Amygdala (tissue), 56 donors: ENCODE results near the gene EIPR1.

Experiments used
- DNase-seq, 56 donors: peaks; one replicate each; lab custom pipeline; 2025; lab: John Stamatoyannopoulos, UW

EIPR1 gene

DNA sequence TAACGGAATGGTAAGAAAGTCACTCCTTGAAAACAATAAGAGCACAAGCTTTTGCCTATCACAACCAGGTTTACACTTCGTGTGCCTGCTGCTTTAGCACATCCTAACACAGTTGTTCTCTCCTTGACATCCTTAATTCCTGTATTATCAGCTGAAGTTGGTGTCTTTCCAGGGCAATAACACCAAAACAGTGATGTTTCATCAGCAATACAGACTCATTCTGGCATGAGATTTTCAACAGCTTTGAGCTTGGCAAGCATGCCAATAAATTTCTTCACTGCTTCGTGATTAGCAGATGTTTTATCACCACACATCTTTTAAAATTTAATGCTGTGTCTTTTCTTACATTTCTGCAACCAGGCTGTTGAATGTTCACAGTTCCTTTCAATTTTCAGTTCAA lies 148.4 kb downstream of the EIPR1 start:
- no peak for DNase-seq

DNA sequence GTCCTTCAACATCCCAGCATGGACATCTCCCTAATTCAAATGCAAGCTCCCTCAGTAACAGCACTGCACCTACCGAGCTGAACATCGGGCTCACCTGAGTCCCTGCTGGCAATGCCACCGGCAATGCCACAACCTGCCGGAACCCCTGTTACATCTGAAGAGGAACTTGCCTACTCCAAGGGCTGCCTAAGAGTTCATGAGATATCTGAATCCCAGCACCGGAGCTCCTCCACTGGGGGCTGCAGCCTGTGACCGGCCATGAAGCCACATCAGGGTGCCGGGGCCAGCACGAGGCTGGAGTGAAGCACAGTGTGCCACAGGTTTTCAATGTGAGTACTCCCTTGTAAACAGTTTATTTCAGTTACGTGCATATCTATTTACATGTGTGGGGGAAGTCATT lies 152.9 kb downstream of the EIPR1 start:
- no peak for DNase-seq

DNA sequence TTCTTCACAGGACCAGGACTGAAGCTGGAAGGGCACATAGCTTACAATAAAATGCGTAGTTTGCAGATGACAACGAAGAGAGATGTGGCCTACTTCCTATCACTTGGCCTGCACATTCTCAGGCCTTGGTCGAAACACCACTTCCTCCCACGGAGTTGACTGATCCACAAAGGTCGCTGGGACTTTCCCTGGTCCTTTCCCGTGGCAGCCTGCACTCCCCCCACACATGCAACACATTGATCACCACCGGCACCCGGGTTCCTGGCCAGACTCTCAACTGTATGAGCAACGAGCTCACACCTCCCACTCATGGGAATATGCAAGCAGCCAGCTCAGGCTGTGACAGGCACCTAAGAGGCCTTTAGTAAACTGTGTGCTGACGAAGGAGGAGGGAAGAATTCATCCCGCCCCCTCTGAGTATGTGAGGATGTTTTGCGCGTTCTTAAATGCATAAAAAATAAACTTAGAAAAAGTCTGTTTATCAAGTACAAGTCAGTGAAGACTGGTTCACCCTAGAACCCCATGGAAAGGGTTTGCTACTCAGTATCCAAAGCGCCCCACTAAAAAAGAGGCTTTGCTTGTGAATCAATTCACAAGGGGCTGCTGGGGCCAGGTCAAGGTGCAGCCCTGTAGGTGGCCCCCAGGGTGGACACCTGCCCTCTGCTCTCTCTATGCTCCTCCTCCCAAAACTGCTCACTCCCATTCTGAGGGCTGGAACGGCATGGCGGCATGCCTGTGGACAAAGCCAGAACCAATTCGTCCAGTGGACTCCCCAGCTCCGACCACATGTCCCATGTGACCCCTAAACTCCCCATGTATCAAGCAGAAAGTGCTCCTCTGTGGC lies 154.3 kb downstream of the EIPR1 start:
- peak in 31 of 56 donors; percentile 4 to 85 (median 40) for DNase-seq

DNA sequence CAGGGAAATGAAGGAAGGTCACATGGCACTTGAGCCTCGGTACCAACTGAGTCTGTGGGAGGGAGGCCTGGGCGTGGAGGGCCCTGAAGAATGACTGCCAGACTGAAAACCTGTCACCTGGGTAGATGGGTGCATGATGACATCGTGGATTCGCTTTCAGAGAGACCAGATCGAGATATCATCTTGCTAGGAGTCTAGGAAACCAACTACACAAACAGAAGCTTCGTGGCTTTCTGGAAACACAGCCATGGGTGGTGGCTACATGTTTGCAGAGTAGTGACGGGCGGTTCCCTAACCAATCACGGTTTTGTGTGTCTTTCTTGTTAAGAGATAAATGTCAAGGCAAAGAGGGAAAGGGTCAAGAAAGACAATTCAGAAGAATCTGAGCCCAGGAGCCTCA lies 155.0 kb downstream of the EIPR1 start:
- peak in 1 of 56 donors; percentile 37 for DNase-seq

DNA sequence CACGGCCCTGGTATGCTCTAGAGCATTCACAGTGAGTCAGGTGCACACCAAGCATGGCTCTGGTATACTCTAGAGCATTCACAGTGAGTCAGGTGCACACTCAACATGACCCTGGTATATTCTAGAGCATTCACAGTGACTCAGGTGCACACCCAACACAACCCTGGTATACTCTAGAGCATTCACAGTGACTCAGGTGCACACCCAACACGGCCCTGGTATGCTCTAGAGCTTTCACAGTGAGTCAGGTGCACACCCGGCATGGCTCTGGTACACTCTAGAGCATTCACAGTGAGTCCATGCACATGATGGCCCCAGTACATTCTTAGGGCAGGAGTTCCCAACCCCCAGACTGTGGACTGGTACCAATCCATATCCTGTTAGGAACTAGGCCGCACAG lies 158.1 kb downstream of the EIPR1 start:
- DNase-seq = no peak

DNA sequence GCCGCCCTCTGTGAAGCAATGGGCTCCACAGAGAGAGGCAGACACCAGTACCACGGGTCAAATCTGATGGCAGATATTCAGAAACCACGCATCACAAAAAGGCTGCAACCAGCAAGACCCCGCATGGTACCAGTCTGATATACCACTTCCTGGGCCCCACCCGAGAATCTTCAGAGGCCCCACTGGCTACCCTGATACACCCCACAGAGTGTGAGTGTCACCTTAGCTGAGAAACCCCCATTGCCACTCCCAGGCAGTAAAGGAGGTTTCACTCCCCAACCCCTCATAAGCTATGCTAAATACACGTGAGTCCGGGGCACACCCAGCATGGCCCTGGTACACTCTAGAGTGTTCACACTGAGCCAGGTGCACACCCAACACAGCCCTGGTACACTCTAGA lies 160.0 kb downstream of the EIPR1 start:
- no peak for DNase-seq

DNA sequence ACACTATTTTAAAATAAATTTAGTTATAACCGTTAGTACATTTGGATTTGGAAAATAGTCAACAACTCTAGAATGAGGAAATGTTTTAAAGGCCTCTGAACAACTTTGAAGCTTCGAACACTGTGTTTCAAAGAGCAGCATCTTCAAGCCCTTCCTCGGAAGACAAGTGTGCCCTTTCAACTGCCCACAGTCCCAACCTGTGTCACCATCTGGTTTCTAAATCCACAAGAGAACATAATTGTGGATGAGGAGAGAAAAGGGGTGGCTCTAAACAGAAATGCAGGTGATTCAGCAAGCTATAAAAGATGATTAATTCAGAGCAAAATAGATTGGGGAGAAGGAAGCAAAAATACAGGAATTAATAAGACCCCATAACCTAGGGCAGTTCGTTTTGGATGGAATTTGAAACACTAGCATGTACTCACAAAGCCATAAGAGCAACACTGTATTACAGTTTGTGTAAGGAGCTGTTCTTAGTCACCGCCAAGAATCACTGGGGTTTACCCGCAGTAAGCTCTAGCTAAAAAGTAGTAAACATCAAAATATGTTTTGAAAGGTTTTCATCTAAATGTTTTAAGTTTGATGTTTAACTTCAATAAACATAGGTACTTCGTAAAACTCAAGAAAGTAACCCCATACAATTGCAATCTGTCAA lies 160.7 kb downstream of the EIPR1 start:
- DNase-seq = no peak

DNA sequence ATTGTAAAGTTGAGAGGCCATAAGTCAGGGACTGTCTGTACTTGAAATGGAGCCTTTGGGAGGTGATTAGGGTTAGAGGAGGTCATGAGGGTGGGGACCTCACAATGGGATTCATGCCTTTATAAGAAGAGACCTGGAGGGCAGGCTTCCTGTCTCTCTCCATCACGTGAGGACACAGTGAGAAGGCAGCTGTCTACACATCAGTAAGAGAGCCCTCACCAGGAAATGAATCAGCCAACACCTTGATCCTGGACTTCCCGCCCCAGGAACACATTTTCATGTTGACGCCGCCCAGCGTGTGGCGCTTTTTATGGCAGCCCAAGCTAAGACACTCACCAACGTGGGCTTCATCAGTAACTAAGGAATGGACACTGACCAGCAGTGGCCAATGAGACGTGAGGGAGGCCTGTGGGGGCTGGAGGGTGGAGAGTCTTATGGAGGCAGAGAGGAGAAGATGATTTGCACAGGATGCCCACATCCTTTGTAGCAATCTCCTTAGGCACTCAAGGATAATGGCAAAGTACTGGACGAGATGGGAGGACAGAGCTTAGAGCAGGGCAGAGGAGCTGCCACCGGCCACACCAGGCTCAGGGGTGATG lies 162.7 kb downstream of the EIPR1 start:
- no peak for DNase-seq

DNA sequence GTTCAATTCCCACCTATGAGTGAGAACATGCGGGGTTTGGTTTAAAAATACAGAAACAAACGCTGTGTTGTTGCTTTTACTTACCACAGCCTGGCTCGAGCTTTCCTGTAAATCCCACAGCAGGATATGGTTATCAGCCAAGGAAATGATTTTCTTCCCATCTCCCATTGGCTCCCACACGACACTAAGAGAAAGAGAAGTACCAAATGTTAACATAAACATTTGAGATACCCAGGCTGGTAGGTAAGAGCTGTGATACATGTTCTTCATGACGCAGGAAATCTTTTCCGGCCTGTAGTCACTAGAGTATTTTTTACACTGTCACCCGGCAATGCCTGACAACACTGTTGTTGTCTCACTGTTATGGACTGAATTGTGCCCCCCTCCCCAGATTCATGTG lies 163.6 kb downstream of the EIPR1 start:
- no peak for DNase-seq

DNA sequence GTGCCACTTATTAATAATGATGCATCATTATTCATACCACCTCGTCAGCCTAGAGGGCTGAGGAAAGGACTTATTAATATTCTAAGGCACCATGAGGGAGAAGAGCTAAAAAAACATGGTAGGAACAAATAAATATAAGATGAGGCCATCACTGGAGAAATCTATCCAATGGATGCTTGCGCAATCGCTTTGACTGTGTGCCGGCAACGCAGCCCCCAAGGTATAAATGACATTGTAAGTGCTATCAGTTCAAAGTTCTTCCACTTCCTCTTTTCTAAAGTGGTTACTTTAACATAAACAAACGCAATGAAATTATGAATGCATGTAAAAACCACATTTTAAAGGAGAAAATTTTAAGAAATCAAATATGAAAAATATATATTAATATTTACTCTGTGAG lies 164.6 kb downstream of the EIPR1 start:
- DNase-seq = no peak

DNA sequence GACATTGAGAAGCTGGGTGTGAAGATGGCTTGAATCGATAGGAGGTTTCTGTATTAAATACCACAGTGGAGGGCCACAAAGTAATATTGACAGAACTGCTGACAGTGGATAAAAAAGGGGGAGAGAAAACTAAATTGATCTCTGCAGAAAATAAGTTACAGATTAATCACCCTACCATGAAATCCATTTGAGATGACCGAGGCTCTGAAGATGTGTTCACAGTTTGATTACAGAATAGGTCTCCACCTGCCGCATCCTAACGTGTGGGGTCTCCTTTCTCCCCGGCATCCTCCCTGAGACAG lies 165.6 kb downstream of the EIPR1 start:
- no peak for DNase-seq

DNA sequence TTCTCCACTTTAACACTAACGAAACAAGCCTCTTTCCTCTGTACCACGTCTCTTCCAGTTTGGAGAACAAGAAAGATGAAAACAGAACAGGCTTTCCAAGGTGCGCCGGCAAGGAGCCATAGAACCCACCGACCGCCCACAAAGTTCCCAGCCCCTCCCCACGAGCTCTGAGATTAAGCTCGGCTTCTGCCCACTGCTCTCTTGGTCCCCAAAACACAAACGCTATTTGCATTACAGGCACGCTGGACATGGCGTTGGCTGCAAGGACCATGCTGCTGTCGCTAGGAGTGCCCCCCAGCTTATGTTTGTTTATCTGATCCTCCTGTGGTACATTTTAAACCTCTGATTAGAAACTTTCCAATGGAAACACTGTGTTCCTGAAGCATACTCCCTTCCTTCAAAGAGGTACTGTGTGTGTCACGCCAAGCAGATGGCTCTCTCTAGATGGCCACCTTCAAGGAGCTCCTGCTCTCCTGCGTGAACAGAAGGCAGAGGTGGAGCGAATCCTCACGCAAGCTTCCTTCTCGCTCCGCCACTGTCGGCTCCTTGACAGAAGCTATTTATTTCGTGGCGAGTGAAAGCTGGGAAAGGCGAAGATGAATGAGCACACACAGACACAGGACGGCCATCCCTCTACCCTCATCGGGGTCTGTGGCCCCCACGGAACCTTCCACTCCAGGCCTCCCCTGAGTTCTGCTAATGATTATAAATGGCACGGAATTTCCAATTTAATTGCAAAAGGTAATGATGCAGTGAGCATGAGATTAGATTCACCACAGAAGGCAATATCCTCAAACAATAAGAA lies 166.2 kb downstream of the EIPR1 start:
- no peak for DNase-seq

DNA sequence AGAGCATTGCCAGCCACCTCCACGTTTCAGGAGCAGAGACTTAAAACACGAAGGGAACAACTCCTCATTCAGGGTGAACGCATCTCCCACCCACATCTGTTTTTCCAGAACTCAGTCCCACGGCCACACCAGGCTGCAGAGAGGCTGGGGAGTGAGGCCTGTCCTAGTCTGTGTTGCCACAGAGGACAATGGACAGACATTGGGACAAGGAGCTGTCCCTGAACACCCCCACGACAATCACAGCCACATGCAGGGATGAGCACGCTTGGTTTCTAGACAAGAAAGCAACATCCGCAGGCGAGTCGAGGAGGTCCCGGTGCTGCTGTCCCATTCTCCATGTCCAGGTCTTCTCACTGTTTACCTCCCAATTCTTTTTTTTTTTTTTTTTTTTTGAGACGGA lies 167.4 kb downstream of the EIPR1 start:
- DNase-seq = no peak

DNA sequence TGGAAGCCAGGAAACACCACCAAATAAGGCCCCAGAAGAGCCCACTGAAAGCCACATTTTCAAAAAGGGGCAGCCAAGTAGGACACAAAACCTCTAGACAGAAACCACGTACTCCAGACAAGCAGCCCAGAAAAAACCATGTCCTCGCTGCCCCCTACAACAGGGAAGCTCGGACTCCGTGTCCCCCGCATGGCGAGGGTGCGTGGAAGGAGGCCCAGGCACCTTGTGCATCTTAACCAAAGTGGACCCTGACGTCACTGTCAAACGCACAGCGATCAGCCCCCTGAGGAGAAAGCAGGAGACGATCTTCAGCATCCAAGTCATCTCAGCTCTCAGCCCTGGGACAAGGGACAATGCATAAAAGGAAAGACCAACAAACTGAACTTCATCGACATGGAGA lies 168.4 kb downstream of the EIPR1 start:
- DNase-seq = no peak

DNA sequence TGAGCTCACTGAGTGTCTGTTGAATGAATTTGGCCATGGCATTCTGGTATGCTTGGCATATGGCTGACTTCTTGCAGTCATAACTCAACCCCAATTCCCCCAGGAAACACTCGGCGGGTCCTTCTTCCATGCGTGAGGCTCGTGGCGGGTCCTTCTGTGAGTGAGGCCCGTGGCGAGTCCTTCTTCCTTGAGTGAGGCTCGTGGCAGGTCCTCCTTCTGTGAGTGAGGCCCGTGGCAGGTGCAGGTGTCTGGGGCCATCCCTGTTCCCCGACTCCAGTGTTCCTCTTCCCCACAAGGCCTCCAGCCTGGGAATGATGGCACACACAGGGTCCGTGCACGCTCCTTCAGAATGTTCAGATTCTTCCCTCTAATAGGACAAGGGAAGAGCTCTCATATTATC lies 169.0 kb downstream of the EIPR1 start:
- DNase-seq = no peak

DNA sequence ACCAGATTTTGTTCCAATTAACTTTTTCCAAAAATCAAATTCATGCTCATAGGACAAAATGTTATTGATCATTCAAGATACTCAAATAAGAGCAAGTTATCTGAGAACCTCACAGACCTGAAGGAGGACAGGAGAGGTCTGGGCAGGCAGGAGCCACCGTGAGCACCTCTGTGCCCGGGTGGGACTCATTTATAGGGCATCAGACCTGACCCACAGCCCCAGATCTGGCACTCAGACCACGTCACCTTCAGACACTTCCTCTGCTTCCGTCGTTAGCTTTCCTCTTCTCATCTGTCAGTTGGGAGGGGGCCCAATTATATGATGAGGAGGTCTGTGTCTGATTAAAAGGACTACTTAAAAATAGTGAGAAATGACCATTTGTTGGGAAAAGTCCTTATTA lies 169.4 kb downstream of the EIPR1 start:
- DNase-seq = no peak

DNA sequence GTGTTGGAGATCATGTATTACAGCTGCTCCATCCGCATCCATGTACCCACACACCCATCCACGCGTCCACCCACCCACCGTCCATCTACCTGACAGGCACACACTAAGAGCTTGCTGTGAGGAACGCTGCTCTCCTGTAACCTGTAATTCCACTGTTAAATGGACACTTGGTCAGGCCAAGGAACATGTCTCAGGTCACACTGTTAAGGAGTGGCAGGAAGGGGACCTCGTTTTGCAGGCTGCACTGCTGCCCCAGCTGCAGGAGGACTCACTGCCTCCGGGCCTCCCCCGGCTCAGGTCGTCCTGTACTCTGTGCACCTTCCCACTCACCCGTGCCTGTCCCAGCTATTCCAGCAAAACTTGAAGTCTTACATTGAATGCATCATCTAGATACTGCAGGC lies 170.5 kb downstream of the EIPR1 start:
- no peak for DNase-seq

DNA sequence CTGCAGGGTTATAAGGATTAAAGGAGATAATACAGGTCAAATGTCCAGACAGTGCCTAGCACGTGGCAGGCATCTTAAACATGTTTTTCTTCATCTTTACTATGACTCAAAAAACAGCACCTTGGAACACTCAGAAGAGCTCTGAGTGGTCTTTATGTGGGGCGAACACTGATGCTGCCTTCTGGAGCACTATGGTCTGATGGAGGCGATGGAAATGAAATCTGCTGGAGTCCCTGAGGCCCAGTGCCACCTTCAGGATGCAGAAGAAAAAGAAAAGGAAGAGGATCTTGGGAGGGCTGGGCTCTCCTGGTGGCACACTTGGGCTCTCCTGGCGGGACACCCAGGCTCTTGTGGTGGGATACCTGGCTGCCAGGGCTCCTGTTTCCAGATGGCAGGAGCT lies 171.8 kb downstream of the EIPR1 start:
- no peak for DNase-seq

DNA sequence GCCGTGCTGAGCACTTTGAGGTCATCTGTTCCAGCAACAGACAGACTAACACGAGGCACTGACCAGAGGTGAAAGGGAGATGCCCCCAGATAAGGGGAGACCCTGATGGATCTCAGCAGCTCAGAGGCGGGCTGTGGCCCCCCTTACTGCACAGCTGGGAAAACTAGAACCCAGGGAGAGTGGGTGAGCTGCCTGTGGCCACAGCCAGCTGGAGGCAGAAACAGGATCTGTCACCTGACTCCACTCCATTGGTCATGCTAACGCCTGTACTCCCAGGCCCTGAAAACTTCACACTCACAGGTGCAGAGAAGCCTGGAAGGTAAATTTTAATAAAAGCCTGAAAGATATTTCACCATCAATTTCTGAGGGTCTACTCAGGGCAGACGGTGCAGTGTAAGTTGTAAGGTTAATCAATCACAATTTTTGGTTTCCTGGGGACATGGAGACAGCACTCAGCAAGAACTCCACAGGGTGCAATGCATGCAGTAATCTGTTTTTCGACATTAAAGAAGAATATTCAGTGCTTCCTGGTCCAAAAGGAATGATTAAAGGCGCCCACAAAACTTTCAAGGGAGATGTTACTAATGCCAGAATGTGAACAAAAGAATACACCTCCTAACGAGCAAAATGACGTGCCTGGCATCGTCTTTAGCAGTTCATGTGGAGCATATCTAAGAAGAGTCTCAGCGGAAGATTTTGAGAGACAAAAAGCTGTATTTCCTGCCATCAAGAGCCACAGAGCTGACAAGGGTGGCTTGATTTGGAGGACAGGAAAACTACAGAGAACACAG lies 173.4 kb downstream of the EIPR1 start:
- no peak for DNase-seq

DNA sequence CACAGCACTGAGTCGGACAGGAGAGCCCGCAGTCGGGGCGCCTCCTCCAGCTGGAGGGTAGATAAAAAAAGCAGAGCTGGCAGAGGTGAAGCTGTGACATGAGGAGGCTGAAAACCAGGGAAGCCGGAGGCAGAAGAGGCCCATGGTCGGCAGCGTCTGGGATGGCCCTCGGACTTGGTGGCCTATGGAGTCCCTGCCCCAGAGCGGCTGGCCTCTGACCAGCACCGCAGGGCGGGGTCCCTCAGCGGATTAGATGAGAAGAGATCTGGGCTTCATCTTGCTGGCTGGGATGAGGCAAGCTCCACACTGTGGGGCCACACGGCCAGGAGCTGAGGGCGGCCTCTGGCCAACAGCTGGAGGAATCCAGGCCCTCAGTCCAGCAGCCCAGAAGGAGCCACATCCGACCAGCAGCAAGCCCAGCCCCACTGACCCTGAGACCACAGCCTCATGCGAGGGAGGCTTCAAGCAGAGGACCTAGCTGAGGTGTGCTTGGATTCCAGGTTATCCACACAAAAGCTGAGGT lies 174.1 kb downstream of the EIPR1 start:
- no peak for DNase-seq
